K562 (cell line): ENCODE measurements around the gene SLC10A3. TPM values are rescaled to one million over a fixed set of nuclear protein-coding genes. Genes with fewer than 3 reads are reported as not detected.

ENCODE experiments used
- CC2D1A ChIP-seq: fragments of 450-650 bp; IDR thresholded peaks from 2 replicates; pipeline ENCODE4 v1.6.1; 2017; ENCODE audit warnings: mild to moderate bottlenecking
- CXXC5 ChIP-seq: fragments of 250-450 bp; sonication (Bioruptor Pico); IDR thresholded peaks from 2 replicates; pipeline ENCODE4 v1.8.0; 2022; ENCODE audit warnings: inconsistent platforms, mild to moderate bottlenecking, moderate library complexity
- DLX4 ChIP-seq: fragments of 250-450 bp; sonication (Bioruptor Pico); IDR thresholded peaks from 2 replicates; pipeline ENCODE4 v1.6.1; 2021; ENCODE audit warnings: mild to moderate bottlenecking
- DPF2 ChIP-seq: fragments of 450-650 bp; IDR thresholded peaks from 2 replicates; pipeline ENCODE4 v1.6.1; 2016
- ETS1 ChIP-seq: conservative IDR thresholded peaks from 2 replicates; pipeline ENCODE4 v1.6.1; 2011; ENCODE audit warnings: low read depth, mild to moderate bottlenecking, low read length; ENCODE audit not compliant: control insufficient read depth
- GABPB2 ChIP-seq: fragments of 250-450 bp; sonication (Bioruptor Pico); conservative IDR thresholded peaks from 2 replicates; pipeline ENCODE4 v1.5.1; 2021; ENCODE audit warnings: mild to moderate bottlenecking
- LARP7 ChIP-seq: fragments of 450-650 bp; IDR thresholded peaks from 2 replicates; pipeline ENCODE4 v1.6.1; 2016
- MAFG ChIP-seq: fragments of 450-650 bp; conservative IDR thresholded peaks from 2 replicates; pipeline ENCODE4 v1.6.1; 2016; ENCODE audit warnings: missing genetic modification characterization, missing compliant biosample characterization
- MTA3 ChIP-seq: fragments of 450-650 bp; formaldehyde crosslinking; IDR thresholded peaks from 2 replicates; pipeline ENCODE4 v1.6.1; 2017; ENCODE audit warnings: mild to moderate bottlenecking, borderline replicate concordance
- PHF8 ChIP-seq: fragments of 200-600 bp; sonication (generic); IDR thresholded peaks from 2 replicates; pipeline ENCODE4 v1.6.1; 2012; ENCODE audit warnings: mixed run types, mild to moderate bottlenecking, inconsistent platforms, low read length, moderate library complexity, borderline replicate concordance
- RFX1 ChIP-seq: fragments of 450-650 bp; IDR thresholded peaks from 2 replicates; pipeline ENCODE4 v1.6.1; 2016; ENCODE audit warnings: mild to moderate bottlenecking, moderate library complexity
- SAFB ChIP-seq: fragments of 200-400 bp; formaldehyde crosslinking; IDR thresholded peaks from 2 replicates; pipeline ENCODE4 v1.6.1; 2017; ENCODE audit warnings: low read depth, low read length, borderline replicate concordance
- SAFB2 ChIP-seq: fragments of 200-400 bp; formaldehyde crosslinking; IDR thresholded peaks from 2 replicates; pipeline ENCODE4 v1.6.1; 2018; ENCODE audit warnings: borderline replicate concordance, low read length, low read depth, moderate library complexity; ENCODE audit not compliant: severe bottlenecking
- SNRNP70 ChIP-seq: fragments of 200-400 bp; formaldehyde crosslinking; optimal IDR thresholded peaks from 2 replicates; pipeline ENCODE3; 2017; ENCODE audit warnings: low read depth, low read length
- SRF ChIP-seq, 2 experiments: fragments of 250-450, 450-650 bp in 1 of 2; sonication (Bioruptor Pico) in 1 of 2; sonication (generic) in 1 of 2; formaldehyde crosslinking; IDR thresholded peaks; 2 replicates each; pipeline versions ENCODE4 v1.5.0 to v1.5.1; 2020 to 2022; ENCODE audit warnings: mild to moderate bottlenecking in 1 of 2, missing genetic modification reagents in 1 of 2
- SRSF3 ChIP-seq: fragments of 200-400 bp; formaldehyde crosslinking; IDR thresholded peaks from 2 replicates; pipeline ENCODE4 v1.6.1; 2016; ENCODE audit warnings: mild to moderate bottlenecking, low read length, moderate library complexity; ENCODE audit not compliant: insufficient read depth
- TARDBP ChIP-seq: fragments of 450-650 bp; IDR thresholded peaks from 2 replicates; pipeline ENCODE4 v1.6.1; 2016
- TEAD2 ChIP-seq: fragments of 450-650 bp; IDR thresholded peaks from 2 replicates; pipeline ENCODE4 v1.6.1; 2016; ENCODE audit warnings: missing genetic modification characterization, control low read depth, missing compliant biosample characterization
- ZMIZ1 ChIP-seq, 2 experiments: fragments of 150-350 bp in 1 of 2; IDR thresholded peaks; 2 replicates each; pipeline ENCODE4 v1.6.1; 2012 to 2016; ENCODE audit warnings: low read depth in 2 of 2, low read length in 2 of 2, mild to moderate bottlenecking in 1 of 2, moderate library complexity in 1 of 2
- ZNF280B ChIP-seq: fragments of 250-450 bp; sonication (Bioruptor Pico); IDR thresholded peaks from 2 replicates; pipeline ENCODE4 v1.5.1; 2021; ENCODE audit warnings: mild to moderate bottlenecking
- ZSCAN32 ChIP-seq: fragments of 450-650 bp; formaldehyde crosslinking; IDR thresholded peaks from 2 replicates; pipeline ENCODE4 v1.4.0; 2020; ENCODE audit warnings: mild to moderate bottlenecking, moderate library complexity
- polyA plus RNA-seq, 8 experiments: library from polyadenylated mRNA; depleted of rRNA in 4 of 8; stranded (reverse) in 5 of 8; unstranded in 3 of 8; fragments of >200 nt; fragmentation: Nextera tagmentation in 2 of 8; fragmentation: Illumina TruSeq in 1 of 8; extraction: Ambion mirVana in 2 of 8; extraction: Trizol in 1 of 8; gene quantifications; 2 replicates each; pipeline versions ENCODE4 v1.2.1 to v1.2.3, GENCODE V29; 2011 to 2014; ENCODE audit warnings: inconsistent platforms in 1 of 8, missing spikeins in 1 of 8
- total RNA-seq, 7 experiments: library from RNA; depleted of rRNA in 6 of 7; stranded (reverse); fragments of >200 nt in 6 of 7; fragmentation: Illumina TruSeq in 2 of 7; extraction: Trizol in 2 of 7; gene quantifications; 2 replicates each; pipeline versions ENCODE4 v1.2.1 to v1.2.3, GENCODE V29; 2011 to 2021; ENCODE audit warnings: low replicate concordance in 1 of 7

Gene SLC10A3
- total and polyA plus RNA-seq, 9 of the 15 experiments (the other 6 are each of a cell fraction or from before 2014, with no cell fraction given) = 5.2 to 30.6 (median 16.7) TPM

- TF ChIP-seq DLX4 (no peak), ZMIZ1 (IDR thresholded peaks at IDR 0.05; ENCODE audit: low read depth in 2 of 2, low read length in 2 of 2) (no peak; a peak in 1 of 4 replicates), MTA3 (no peak), TEAD2 (tag) (no peak), SRSF3 (no peak), SAFB (peak; percentile 41; the same call in 1 of the 2 replicates), RFX1 (no peak), CC2D1A (no peak), GABPB2 (no peak), ETS1 (peak; percentile 82), SAFB2 (no peak), PHF8 (peak; percentile 67; the same call in 1 of the 2 replicates), TARDBP (no peak), SNRNP70 (no peak), SRF (CRISPR knock-in tag; IDR thresholded peaks at IDR 0.05) (peak in 1 of 2 experiments; percentile 8; a peak in 1 of 4 replicates), DPF2 (no peak), LARP7 (no peak), ZSCAN32 (no peak), MAFG (tag) (no peak), ZNF280B (no peak), CXXC5 (CRISPR knock-in tag) (peak; percentile 90)
Measured at GRCh38 chrX:154478728-154479622, 11.5 kb downstream of the SLC10A3 start, which contains the start of gene LAGE3 (continued).
